Measurements from ENCODE around the gene USP16. TPM values are rescaled to one million over a fixed set of nuclear protein-coding genes. Genes with fewer than 3 reads are reported as not detected.

The USP16 gene
- total and polyA plus RNA-seq, 2 donors (not counting 1 experiment from before 2014, with no cell fraction given): 13.1 to 54.7 TPM

DNA sequence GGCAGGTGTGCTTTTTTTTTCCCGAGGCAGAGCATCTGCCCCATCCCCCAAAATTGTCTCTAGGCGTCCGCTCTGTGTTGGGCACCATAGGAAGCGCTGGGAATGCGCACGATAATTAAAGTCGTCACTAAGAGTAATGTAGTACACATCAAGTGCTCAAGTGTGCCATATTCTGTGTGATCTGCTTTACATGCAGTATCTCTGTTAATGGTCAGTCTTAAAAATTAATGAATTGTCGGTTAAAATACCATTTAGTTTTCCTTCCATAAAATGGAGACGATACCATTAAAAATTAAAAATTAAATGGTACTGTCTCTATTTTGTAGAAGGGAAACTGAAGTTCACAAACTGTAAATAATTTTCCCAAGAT lies 49.5 kb downstream of the USP16 start:
- H3K4me1 Mint-ChIP-seq: peaks cover 62% of the 10 kb centered on the region
- intact Hi-C loops (cut with micrococcal nuclease): loop anchor here (5.0 kb wide), 1 partner anchor 298 kb away; no protein-coding TSS in a partner anchor
- peak; percentile 13 for ATAC-seq (ENCODE audit: low read depth)
- H3K9ac ChIP-seq (ENCODE audit: low read length): peak overlapping the region; percentile 90
- peaks cover 33 to 39% of the 10 kb centered on the region in 2 donors for H3K4me1 ChIP-seq (ENCODE audit: control insufficient read depth in 2 of 2, insufficient read depth in 2 of 2, low read length in 2 of 2)
- TF ChIP-seq EZH2 (IDR thresholded peaks at IDR 0.05; ENCODE audit: borderline replicate concordance, insufficient read depth, low read depth, low read length, poor library complexity, severe bottlenecking): no peak
- TF ChIP-seq, protein P1, sequence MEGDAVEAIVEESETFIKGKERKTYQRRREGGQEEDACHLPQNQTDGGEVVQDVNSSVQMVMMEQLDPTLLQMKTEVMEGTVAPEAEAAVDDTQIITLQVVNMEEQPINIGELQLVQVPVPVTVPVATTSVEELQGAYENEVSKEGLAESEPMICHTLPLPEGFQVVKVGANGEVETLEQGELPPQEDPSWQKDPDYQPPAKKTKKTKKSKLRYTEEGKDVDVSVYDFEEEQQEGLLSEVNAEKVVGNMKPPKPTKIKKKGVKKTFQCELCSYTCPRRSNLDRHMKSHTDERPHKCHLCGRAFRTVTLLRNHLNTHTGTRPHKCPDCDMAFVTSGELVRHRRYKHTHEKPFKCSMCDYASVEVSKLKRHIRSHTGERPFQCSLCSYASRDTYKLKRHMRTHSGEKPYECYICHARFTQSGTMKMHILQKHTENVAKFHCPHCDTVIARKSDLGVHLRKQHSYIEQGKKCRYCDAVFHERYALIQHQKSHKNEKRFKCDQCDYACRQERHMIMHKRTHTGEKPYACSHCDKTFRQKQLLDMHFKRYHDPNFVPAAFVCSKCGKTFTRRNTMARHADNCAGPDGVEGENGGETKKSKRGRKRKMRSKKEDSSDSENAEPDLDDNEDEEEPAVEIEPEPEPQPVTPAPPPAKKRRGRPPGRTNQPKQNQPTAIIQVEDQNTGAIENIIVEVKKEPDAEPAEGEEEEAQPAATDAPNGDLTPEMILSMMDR (IDR thresholded peaks at IDR 0.05): no peak
- no peaks in the 10 kb centered on the region for H3K27me3 Mint-ChIP-seq
- H3K4me3 Mint-ChIP-seq: peak overlapping the region; percentile 99
- ChIA-PET CTCF (interaction anchor here (1.1 to 2.1 kb wide), 4 partner anchors 55 to 298 kb away, joined by 3 to 9 read pairs (median 6); partner anchors contain the start of gene RWDD2B), POLR2A (interaction anchor here (0.6 to 1.7 kb wide), 7 partner anchors 12 to 226 kb away, joined by 3 to 9 read pairs (median 6); partner anchors contain the start of genes LTN1, RWDD2B and USP16)
- H3K9me3 ChIP-seq (ENCODE audit: control extremely low read depth in 1 of 3, control insufficient read depth in 2 of 3, insufficient read depth in 1 of 3, low read length in 2 of 3): peaks cover 0 to 8% (median 0%) of the 10 kb centered on the region in 3 donors
- peaks cover 0 to 2% of the 10 kb centered on the region in 2 experiments for H3K36me3 ChIP-seq (replicated peaks in 1 of 2; ENCODE audit: control extremely low read depth in 1 of 2, control insufficient read depth in 1 of 2, extremely low read depth in 1 of 2, insufficient read depth in 2 of 2, low read length in 1 of 2)
- no peaks in the 10 kb centered on the region for H3K27me3 ChIP-seq (replicated peaks in 1 of 4; ENCODE audit: control extremely low read depth in 1 of 4, control insufficient read depth in 3 of 4, insufficient read depth in 4 of 4, low read length in 3 of 4)
- no CpG with 5 or more reads among the region's 9 CpGs for WGBS (ENCODE audit: insufficient coverage)
- H2AFZ ChIP-seq (ENCODE audit: insufficient read depth, low read depth, low read length, poor library complexity, severe bottlenecking): peak overlapping the region; percentile 83
- H3K9me3 Mint-ChIP-seq (ENCODE audit: insufficient read depth): no peaks in the 10 kb centered on the region
- peaks cover 38% of the 10 kb centered on the region for H3K79me2 ChIP-seq (ENCODE audit: control insufficient read depth, insufficient read depth, low read length)
- H4K20me1 ChIP-seq (ENCODE audit: control insufficient read depth, insufficient read depth, low read length, poor library complexity, severe bottlenecking): peaks cover 27% of the 10 kb centered on the region
- DNase-seq: no peak
- peak overlapping the region; percentile 96 for H3K27ac Mint-ChIP-seq
- peak overlapping the region; percentile 87 for H3K4me2 ChIP-seq (replicated peaks; ENCODE audit: low read depth, low read length, poor library complexity, severe bottlenecking)
- H3K27ac ChIP-seq (ENCODE audit: low read length in 2 of 2): peak overlapping the region; percentile 80 to 86
- peak overlapping the region; percentile 72 to 99 (median 98) for H3K4me3 ChIP-seq (ENCODE audit: control extremely low read depth in 1 of 5, extremely low read depth in 1 of 5, insufficient read depth in 1 of 5, low read depth in 2 of 5, low read length in 4 of 5)

DNA sequence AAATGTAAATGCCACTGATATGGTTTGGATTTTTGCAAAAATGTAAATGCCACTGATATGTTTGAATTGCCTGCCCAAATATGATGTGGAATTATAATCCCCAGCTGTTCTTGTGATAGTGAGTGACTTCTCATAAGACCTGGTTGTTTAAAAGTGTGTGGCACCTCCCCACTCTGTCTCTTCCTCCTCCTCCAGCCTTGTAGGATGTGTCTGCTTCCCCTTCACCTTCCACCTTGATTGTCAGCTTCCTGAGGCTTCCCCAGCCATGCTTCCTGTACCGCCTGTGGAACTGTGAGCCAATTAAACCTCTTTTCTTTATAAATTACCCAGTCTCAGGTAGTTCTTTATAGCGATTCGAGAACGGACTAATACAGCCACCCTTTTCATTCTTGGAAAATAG lies 50.3 kb downstream of the USP16 start:
- ATAC-seq (ENCODE audit: low read depth): no peak
- no peak overlapping the region for H3K9ac ChIP-seq (ENCODE audit: low read length)
- no peak overlapping the region for H3K4me2 ChIP-seq (replicated peaks; ENCODE audit: low read depth, low read length, poor library complexity, severe bottlenecking)
- intact Hi-C loops (cut with micrococcal nuclease): loop anchor here (5.0 kb wide), 1 partner anchor 298 kb away; no protein-coding TSS in a partner anchor
- H3K9me3 ChIP-seq (ENCODE audit: control extremely low read depth in 1 of 3, control insufficient read depth in 2 of 3, insufficient read depth in 1 of 3, low read length in 2 of 3): peaks cover 0 to 8% (median 0%) of the 10 kb centered on the region in 3 donors
- no peak for DNase-seq
- H3K27me3 ChIP-seq (replicated peaks in 1 of 4; ENCODE audit: control extremely low read depth in 1 of 4, control insufficient read depth in 3 of 4, insufficient read depth in 4 of 4, low read length in 3 of 4): no peaks in the 10 kb centered on the region
- H3K4me3 ChIP-seq (ENCODE audit: control extremely low read depth in 1 of 5, extremely low read depth in 1 of 5, insufficient read depth in 1 of 5, low read depth in 2 of 5, low read length in 4 of 5): no peak overlapping the region
- H3K4me1 Mint-ChIP-seq: peaks cover 68% of the 10 kb centered on the region
- no peaks in the 10 kb centered on the region for H3K27me3 Mint-ChIP-seq
- WGBS (ENCODE audit: insufficient coverage): no CpG with 5 or more reads among the region's 4 CpGs
- ChIA-PET CTCF (interaction anchor here (0.7 to 2.1 kb wide), 5 partner anchors 56 to 297 kb away, joined by 3 to 9 read pairs (median 6); partner anchors contain the start of gene RWDD2B), POLR2A (interaction anchor here (1.2 to 1.7 kb wide), 3 partner anchors 51 to 226 kb away, joined by 3 to 8 read pairs (median 4); partner anchors contain the start of gene USP16)
- TF ChIP-seq, protein P1 (IDR thresholded peaks at IDR 0.05): no peak
- TF ChIP-seq EZH2 (IDR thresholded peaks at IDR 0.05; ENCODE audit: borderline replicate concordance, insufficient read depth, low read depth, low read length, poor library complexity, severe bottlenecking): no peak
- peaks cover 2% of the 10 kb centered on the region for H3K9me3 Mint-ChIP-seq (ENCODE audit: insufficient read depth)
- H3K4me3 Mint-ChIP-seq: peak overlapping the region; percentile 59
- no peaks in the 10 kb centered on the region for H3K36me3 ChIP-seq (replicated peaks in 1 of 2; ENCODE audit: control extremely low read depth in 1 of 2, control insufficient read depth in 1 of 2, extremely low read depth in 1 of 2, insufficient read depth in 2 of 2, low read length in 1 of 2)
- H3K79me2 ChIP-seq (ENCODE audit: control insufficient read depth, insufficient read depth, low read length): peaks cover 35% of the 10 kb centered on the region
- H2AFZ ChIP-seq (ENCODE audit: insufficient read depth, low read depth, low read length, poor library complexity, severe bottlenecking): no peak overlapping the region
- peaks cover 27% of the 10 kb centered on the region for H4K20me1 ChIP-seq (ENCODE audit: control insufficient read depth, insufficient read depth, low read length, poor library complexity, severe bottlenecking)
- no peak overlapping the region for H3K27ac ChIP-seq (ENCODE audit: low read length in 2 of 2)
- peaks cover 41 to 47% of the 10 kb centered on the region in 2 donors for H3K4me1 ChIP-seq (ENCODE audit: control insufficient read depth in 2 of 2, insufficient read depth in 2 of 2, low read length in 2 of 2)
- peak overlapping the region; percentile 65 for H3K27ac Mint-ChIP-seq
